OCI-LY1 (cell line): ENCODE measurements around the gene CNTN5.

Experiments used
- CTCF ChIP-seq: fragments of 200-600 bp; sonication (generic), shearing (Covaris generic); IDR thresholded peaks from 2 replicates; pipeline ENCODE4 v1.5.1; 2017; ENCODE audit warnings: mild to moderate bottlenecking, antibody characterized with exemption, low read length, moderate library complexity, mixed read lengths
- EZH2 ChIP-seq: fragments of 200-600 bp; sonication (generic), shearing (Covaris generic); IDR thresholded peaks from 2 replicates; pipeline ENCODE4 v1.8.0; 2017; ENCODE audit warnings: borderline replicate concordance, mixed run types, mild to moderate bottlenecking, antibody characterized with exemption, low read length, moderate library complexity, mixed read lengths

GRCh38 chr11:99184146-99184545 lies 163.4 kb downstream of the CNTN5 start:
- no peak for TF ChIP-seq CTCF
- no peak for TF ChIP-seq EZH2
